GM12878 (cell line): Measurements from ENCODE around the gene PALLD. TPM values are rescaled to one million over a fixed set of nuclear protein-coding genes. Genes with fewer than 3 reads are reported as not detected.

Source experiments
- ATAC-seq: fragments of 200-7000 bp; cut with Tn5 transposase; 3 replicates; pipeline ENCODE4 v1.9.1; 2020; ENCODE audit warnings: mild to moderate bottlenecking, moderate library complexity
- BruUV-seq: library from RNA; stranded (reverse); fragments of 400-500 nt; replicated peaks from 2 replicates; lab custom pipeline; 2021; lab: Mats Ljungman, UMichigan
- CTCF ChIA-PET: fragments of 300-600 bp; sonication (Branson Sonifier 250); formaldehyde crosslinking; extraction: SDS; loops from one replicate; lab custom pipeline; 2021; ENCODE audit warnings: inconsistent platforms; lab: Yijun Ruan, JAX
- POLR2A ChIA-PET: fragments of 350-600 bp; formaldehyde crosslinking; extraction: SDS; loops from one replicate; lab custom pipeline; 2021; ENCODE audit warnings: inconsistent platforms; lab: Charles Lee
- RAD21 ChIA-PET: fragments of 300-600 bp; sonication (Branson Sonifier 250); formaldehyde crosslinking; loops from one replicate; lab custom pipeline; 2023; ENCODE audit warnings: antibody characterized with exemption; ENCODE audit not compliant: unreplicated experiment; lab: Charles Lee
- SMC1A ChIA-PET: fragments of 300-600 bp; sonication (Branson Sonifier 250); formaldehyde crosslinking; loops from one replicate; lab custom pipeline; 2023; ENCODE audit not compliant: unreplicated experiment, uncharacterized antibody; lab: Charles Lee
- DNase-seq: peaks from one replicate; pipeline ENCODE4 v3.0.0-alpha.2; 2011; ENCODE audit warnings: low read depth, low spot score
- FAIRE-seq: peaks from 3 replicates; lab custom pipeline; 2011; peaks lifted over from hg19 to GRCh38; lab: Jason Lieb, UNC
- H2AFZ ChIP-seq: 2 replicates; pipeline ENCODE4 v1.6.0; 2011; ENCODE audit warnings: low read depth, low read length, control low read depth; ENCODE audit not compliant: control insufficient read depth
- H3K27ac ChIP-seq: 2 replicates; pipeline ENCODE4 v1.5.1; 2011; ENCODE audit warnings: control low read depth; ENCODE audit not compliant: control insufficient read depth, insufficient read depth
- H3K27me3 ChIP-seq, 2 experiments: replicated peaks in 1 of 2; 2 replicates each; pipeline versions ENCODE4 v1.6.0 to v1.6.1; 2011; ENCODE audit warnings: low read length in 1 of 2; ENCODE audit not compliant: control insufficient read depth in 2 of 2, insufficient read depth in 2 of 2
- H3K36me3 ChIP-seq, 2 experiments: 2 replicates each; pipeline ENCODE4 v1.5.1; 2011; ENCODE audit warnings: low read length in 1 of 2; ENCODE audit not compliant: control insufficient read depth in 2 of 2, insufficient read depth in 2 of 2
- H3K4me1 ChIP-seq: 2 replicates; pipeline ENCODE4 v1.6.1; 2011; ENCODE audit warnings: mild to moderate bottlenecking, low read length, moderate library complexity, mixed read lengths; ENCODE audit not compliant: control insufficient read depth, insufficient read depth
- H3K4me2 ChIP-seq: 2 replicates; pipeline ENCODE4 v1.6.0; 2011; ENCODE audit warnings: control low read depth; ENCODE audit not compliant: control insufficient read depth, insufficient read depth
- H3K4me3 ChIP-seq: fragments of 200-600 bp; sonication (generic); 2 replicates; pipeline ENCODE4 v1.5.1; 2016
- H3K79me2 ChIP-seq: 2 replicates; pipeline ENCODE4 v1.6.0; 2011; ENCODE audit warnings: low read length; ENCODE audit not compliant: control insufficient read depth, insufficient read depth
- H3K9ac ChIP-seq: 2 replicates; pipeline ENCODE4 v1.8.0; 2011; ENCODE audit warnings: low read length, control low read depth, mixed read lengths; ENCODE audit not compliant: control insufficient read depth, insufficient read depth
- H3K9me3 ChIP-seq: replicated peaks from 3 replicates; pipeline ENCODE4 v1.5.1; 2011; ENCODE audit warnings: mild to moderate bottlenecking, low read length; ENCODE audit not compliant: control insufficient read depth, insufficient read depth
- H4K20me1 ChIP-seq: 2 replicates; pipeline ENCODE4 v1.6.0; 2011; ENCODE audit not compliant: control insufficient read depth, insufficient read depth
- ATF7 ChIP-seq: fragments of 450-650 bp; IDR thresholded peaks from 2 replicates; pipeline ENCODE4 v1.6.1; 2016; ENCODE audit warnings: low read depth, mild to moderate bottlenecking
- CHD4 ChIP-seq: fragments of 200-600 bp; sonication (generic); IDR thresholded peaks from 2 replicates; pipeline ENCODE4 v1.6.1; 2016; ENCODE audit warnings: mild to moderate bottlenecking
- KDM1A ChIP-seq: fragments of 200-600 bp; sonication (generic); IDR thresholded peaks from 2 replicates; pipeline ENCODE4 v1.6.1; 2016; ENCODE audit warnings: borderline replicate concordance
- SIX5 ChIP-seq: IDR thresholded peaks from 2 replicates; pipeline ENCODE4 v1.6.1; 2011; ENCODE audit warnings: mild to moderate bottlenecking, low read depth, low read length, moderate library complexity; ENCODE audit not compliant: severe bottlenecking
- STAT1 ChIP-seq: fragments of 450-650 bp; conservative IDR thresholded peaks from 2 replicates; pipeline ENCODE4 v1.6.1; 2014; ENCODE audit warnings: antibody characterized with exemption, mild to moderate bottlenecking
- TCF3 ChIP-seq: IDR thresholded peaks from 2 replicates; pipeline ENCODE4 v1.6.1; 2012; ENCODE audit warnings: low read depth, mild to moderate bottlenecking, low read length, borderline replicate concordance; ENCODE audit not compliant: insufficient read depth
- YY1 ChIP-seq: IDR thresholded peaks from 2 replicates; pipeline ENCODE4 v1.6.1; 2011; ENCODE audit warnings: low read depth, mild to moderate bottlenecking, low read length
- ZBED1 ChIP-seq: IDR thresholded peaks from 2 replicates; pipeline ENCODE4 v1.6.1; 2016; ENCODE audit warnings: borderline replicate concordance
- ZNF207 ChIP-seq: fragments of 450-650 bp; IDR thresholded peaks from 2 replicates; pipeline ENCODE4 v1.6.1; 2014; ENCODE audit warnings: antibody characterized with exemption, mild to moderate bottlenecking, borderline replicate concordance
- WGBS: methylation state at CpG from one replicate; pipeline ENCODE4 v1.1.6; 2016; ENCODE audit warnings: low lambda C conversion rate; ENCODE audit not compliant: insufficient replicate concordance, insufficient coverage; ENCODE audit errors: missing lambda C conversion rate; 5-methylcytosine and 5-hydroxymethylcytosine counted together
- in situ Hi-C: fragments of 300-500 bp; cut with MboI; formaldehyde crosslinking; loops from 9 replicates; pipeline ENCODE4 v1.14.3; 2018; ENCODE audit warnings: mixed read lengths
- intact Hi-C: fragments of 100-400 bp; cut with micrococcal nuclease; formaldehyde crosslinking; loops from one replicate; pipeline ENCODE4 v1.14.2; 2022; ENCODE audit not compliant: unreplicated experiment
- polyA plus RNA-seq, 11 experiments: library from polyadenylated mRNA; depleted of rRNA in 4 of 11; unstranded in 6 of 11; stranded (reverse) in 5 of 11; fragments of >200 nt; fragmentation: Nextera tagmentation in 4 of 11; fragmentation: Illumina TruSeq in 1 of 11; extraction: Ambion mirVana in 4 of 11; extraction: Trizol in 1 of 11; gene quantifications; 1 replicate in 1 of 11; 2 replicates in 10 of 11; pipeline versions ENCODE4 v1.2.1 to v1.2.3, GENCODE V29; 2011 to 2016; ENCODE audit warnings: inconsistent platforms in 2 of 11, missing spikeins in 2 of 11, low read depth in 1 of 11
- total RNA-seq, 4 experiments: library from RNA; depleted of rRNA in 3 of 4; stranded (reverse); fragments of >200 nt in 3 of 4; fragmentation: Illumina TruSeq in 1 of 4; extraction: Trizol in 1 of 4; gene quantifications; 2 replicates each; pipeline versions ENCODE4 v1.2.1 to v1.2.3, GENCODE V29; 2013 to 2021
- TF ChIP-seq, protein P1 (sequence below): fragments of 450-650 bp; IDR thresholded peaks from 2 replicates; pipeline ENCODE4 v1.6.1; 2017; ENCODE audit warnings: mild to moderate bottlenecking
- TF ChIP-seq, protein P2 (sequence below): IDR thresholded peaks from 2 replicates; pipeline ENCODE4 v1.6.1; 2012; ENCODE audit warnings: mild to moderate bottlenecking, low read depth, low read length
- TF ChIP-seq, protein P3 (sequence below): fragments of 450-650 bp; IDR thresholded peaks from 2 replicates; pipeline ENCODE4 v1.6.1; 2017; ENCODE audit warnings: antibody characterized with exemption, mild to moderate bottlenecking, moderate library complexity
- TF ChIP-seq, protein P4 (sequence below), 3 experiments: IDR thresholded peaks in 2 of 3; conservative IDR thresholded peaks in 1 of 3; 2 replicates each; pipeline ENCODE4 v1.5.1; 2011; ENCODE audit warnings: low read depth in 3 of 3, low read length in 3 of 3, mild to moderate bottlenecking in 3 of 3, control low read depth in 2 of 3, moderate library complexity in 2 of 3, inconsistent platforms in 1 of 3, mixed read lengths in 1 of 3; ENCODE audit not compliant: control insufficient read depth in 2 of 3, insufficient read depth in 1 of 3; ENCODE audit errors: extremely low read depth in 1 of 3

PALLD gene
- total and polyA plus RNA-seq, 10 of the 15 experiments (the other 5 are each of a cell fraction or from before 2014, with no cell fraction given) = 1.0 to 7.7 (median 1.7) TPM

DNA sequence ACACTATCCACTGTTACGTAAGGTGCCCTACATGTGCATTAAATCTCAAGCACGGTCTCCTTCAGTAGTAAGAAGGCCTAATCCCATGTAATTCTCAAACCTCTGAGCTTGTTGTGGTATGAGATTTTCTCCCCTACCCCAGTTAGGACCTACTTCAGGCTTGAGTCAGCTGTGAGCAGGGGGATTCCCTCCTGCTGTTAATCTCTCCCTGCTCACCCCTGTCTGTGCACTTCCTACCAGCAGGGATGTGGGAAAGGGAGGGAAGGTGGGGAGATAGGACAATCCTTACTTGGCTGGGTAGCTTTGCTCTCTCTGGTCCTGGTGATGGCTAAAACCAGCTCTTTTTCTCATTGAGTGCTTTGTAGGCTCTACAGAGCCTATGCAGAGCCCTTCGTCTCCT is 60.8 kb downstream of the PALLD start:
- no peaks in the 10 kb centered on the region for H3K4me1 ChIP-seq
- no peak overlapping the region for H3K4me2 ChIP-seq
- ATAC-seq = 0 out of 3 replicates have a peak, but pooled peaks have one; percentile 36
- WGBS = 19% methylated on average over 3 of the region's 3 CpGs
- FAIRE-seq = no peak
- intact Hi-C loops = loop anchor here (10.0 kb wide), 1 partner anchor 373 kb away; no protein-coding TSS in a partner anchor
- CTCF ChIA-PET = no interaction called here
- SMC1A ChIA-PET = no interaction called here
- in situ Hi-C loops = no loop called here
- BruUV-seq = no TSS peak
- TF ChIP-seq CHD4 (no peak), YY1 (no peak), ZNF207 (no peak), TCF3 (no peak), KDM1A (no peak), STAT1 (no peak), SIX5 (no peak), ZBED1 (no peak), ATF7 (no peak)
- TF ChIP-seq, protein P1, sequence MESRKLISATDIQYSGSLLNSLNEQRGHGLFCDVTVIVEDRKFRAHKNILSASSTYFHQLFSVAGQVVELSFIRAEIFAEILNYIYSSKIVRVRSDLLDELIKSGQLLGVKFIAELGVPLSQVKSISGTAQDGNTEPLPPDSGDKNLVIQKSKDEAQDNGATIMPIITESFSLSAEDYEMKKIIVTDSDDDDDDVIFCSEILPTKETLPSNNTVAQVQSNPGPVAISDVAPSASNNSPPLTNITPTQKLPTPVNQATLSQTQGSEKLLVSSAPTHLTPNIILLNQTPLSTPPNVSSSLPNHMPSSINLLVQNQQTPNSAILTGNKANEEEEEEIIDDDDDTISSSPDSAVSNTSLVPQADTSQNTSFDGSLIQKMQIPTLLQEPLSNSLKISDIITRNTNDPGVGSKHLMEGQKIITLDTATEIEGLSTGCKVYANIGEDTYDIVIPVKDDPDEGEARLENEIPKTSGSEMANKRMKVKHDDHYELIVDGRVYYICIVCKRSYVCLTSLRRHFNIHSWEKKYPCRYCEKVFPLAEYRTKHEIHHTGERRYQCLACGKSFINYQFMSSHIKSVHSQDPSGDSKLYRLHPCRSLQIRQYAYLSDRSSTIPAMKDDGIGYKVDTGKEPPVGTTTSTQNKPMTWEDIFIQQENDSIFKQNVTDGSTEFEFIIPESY = no peak
- TF ChIP-seq, protein P2, sequence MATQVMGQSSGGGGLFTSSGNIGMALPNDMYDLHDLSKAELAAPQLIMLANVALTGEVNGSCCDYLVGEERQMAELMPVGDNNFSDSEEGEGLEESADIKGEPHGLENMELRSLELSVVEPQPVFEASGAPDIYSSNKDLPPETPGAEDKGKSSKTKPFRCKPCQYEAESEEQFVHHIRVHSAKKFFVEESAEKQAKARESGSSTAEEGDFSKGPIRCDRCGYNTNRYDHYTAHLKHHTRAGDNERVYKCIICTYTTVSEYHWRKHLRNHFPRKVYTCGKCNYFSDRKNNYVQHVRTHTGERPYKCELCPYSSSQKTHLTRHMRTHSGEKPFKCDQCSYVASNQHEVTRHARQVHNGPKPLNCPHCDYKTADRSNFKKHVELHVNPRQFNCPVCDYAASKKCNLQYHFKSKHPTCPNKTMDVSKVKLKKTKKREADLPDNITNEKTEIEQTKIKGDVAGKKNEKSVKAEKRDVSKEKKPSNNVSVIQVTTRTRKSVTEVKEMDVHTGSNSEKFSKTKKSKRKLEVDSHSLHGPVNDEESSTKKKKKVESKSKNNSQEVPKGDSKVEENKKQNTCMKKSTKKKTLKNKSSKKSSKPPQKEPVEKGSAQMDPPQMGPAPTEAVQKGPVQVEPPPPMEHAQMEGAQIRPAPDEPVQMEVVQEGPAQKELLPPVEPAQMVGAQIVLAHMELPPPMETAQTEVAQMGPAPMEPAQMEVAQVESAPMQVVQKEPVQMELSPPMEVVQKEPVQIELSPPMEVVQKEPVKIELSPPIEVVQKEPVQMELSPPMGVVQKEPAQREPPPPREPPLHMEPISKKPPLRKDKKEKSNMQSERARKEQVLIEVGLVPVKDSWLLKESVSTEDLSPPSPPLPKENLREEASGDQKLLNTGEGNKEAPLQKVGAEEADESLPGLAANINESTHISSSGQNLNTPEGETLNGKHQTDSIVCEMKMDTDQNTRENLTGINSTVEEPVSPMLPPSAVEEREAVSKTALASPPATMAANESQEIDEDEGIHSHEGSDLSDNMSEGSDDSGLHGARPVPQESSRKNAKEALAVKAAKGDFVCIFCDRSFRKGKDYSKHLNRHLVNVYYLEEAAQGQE = no peak
- TF ChIP-seq, protein P3, sequence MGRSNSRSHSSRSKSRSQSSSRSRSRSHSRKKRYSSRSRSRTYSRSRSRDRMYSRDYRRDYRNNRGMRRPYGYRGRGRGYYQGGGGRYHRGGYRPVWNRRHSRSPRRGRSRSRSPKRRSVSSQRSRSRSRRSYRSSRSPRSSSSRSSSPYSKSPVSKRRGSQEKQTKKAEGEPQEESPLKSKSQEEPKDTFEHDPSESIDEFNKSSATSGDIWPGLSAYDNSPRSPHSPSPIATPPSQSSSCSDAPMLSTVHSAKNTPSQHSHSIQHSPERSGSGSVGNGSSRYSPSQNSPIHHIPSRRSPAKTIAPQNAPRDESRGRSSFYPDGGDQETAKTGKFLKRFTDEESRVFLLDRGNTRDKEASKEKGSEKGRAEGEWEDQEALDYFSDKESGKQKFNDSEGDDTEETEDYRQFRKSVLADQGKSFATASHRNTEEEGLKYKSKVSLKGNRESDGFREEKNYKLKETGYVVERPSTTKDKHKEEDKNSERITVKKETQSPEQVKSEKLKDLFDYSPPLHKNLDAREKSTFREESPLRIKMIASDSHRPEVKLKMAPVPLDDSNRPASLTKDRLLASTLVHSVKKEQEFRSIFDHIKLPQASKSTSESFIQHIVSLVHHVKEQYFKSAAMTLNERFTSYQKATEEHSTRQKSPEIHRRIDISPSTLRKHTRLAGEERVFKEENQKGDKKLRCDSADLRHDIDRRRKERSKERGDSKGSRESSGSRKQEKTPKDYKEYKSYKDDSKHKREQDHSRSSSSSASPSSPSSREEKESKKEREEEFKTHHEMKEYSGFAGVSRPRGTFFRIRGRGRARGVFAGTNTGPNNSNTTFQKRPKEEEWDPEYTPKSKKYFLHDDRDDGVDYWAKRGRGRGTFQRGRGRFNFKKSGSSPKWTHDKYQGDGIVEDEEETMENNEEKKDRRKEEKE = no peak
- TF ChIP-seq, protein P4, sequence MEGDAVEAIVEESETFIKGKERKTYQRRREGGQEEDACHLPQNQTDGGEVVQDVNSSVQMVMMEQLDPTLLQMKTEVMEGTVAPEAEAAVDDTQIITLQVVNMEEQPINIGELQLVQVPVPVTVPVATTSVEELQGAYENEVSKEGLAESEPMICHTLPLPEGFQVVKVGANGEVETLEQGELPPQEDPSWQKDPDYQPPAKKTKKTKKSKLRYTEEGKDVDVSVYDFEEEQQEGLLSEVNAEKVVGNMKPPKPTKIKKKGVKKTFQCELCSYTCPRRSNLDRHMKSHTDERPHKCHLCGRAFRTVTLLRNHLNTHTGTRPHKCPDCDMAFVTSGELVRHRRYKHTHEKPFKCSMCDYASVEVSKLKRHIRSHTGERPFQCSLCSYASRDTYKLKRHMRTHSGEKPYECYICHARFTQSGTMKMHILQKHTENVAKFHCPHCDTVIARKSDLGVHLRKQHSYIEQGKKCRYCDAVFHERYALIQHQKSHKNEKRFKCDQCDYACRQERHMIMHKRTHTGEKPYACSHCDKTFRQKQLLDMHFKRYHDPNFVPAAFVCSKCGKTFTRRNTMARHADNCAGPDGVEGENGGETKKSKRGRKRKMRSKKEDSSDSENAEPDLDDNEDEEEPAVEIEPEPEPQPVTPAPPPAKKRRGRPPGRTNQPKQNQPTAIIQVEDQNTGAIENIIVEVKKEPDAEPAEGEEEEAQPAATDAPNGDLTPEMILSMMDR (IDR thresholded peaks at IDR 0.05 in 2 of 3, conservative IDR thresholded peaks at IDR 0.05 in 1 of 3; ENCODE audit: control insufficient read depth in 2 of 3, extremely low read depth in 1 of 3, insufficient read depth in 1 of 3, low read depth in 3 of 3, low read length in 3 of 3) = no peak
- H3K4me3 ChIP-seq = no peak overlapping the region
- DNase-seq = no peak
- H3K36me3 ChIP-seq = no peaks in the 10 kb centered on the region
- no peaks in the 10 kb centered on the region for H3K27me3 ChIP-seq
- H3K9me3 ChIP-seq = no peaks in the 10 kb centered on the region
- no peak overlapping the region for H2AFZ ChIP-seq
- RAD21 ChIA-PET = no interaction called here
- no peak overlapping the region for H3K27ac ChIP-seq
- H4K20me1 ChIP-seq = no peaks in the 10 kb centered on the region
- H3K9ac ChIP-seq = no peak overlapping the region
- POLR2A ChIA-PET = interaction anchor here (0.6 kb wide), 1 partner anchor 501 kb away, joined by 4 read pairs; no protein-coding TSS in a partner anchor
- no peaks in the 10 kb centered on the region for H3K79me2 ChIP-seq
